RCC 7860 (cell line): ENCODE results near the gene DOCK8.

Experiments used
- DNase-seq: peaks from one replicate; pipeline ENCODE4 v3.0.0-alpha.2; 2015; ENCODE audit warnings: low spot score
- FAIRE-seq: peaks from 2 replicates; lab custom pipeline; 2012; peaks lifted over from hg19 to GRCh38; lab: Jason Lieb, UNC

Gene DOCK8

DNA sequence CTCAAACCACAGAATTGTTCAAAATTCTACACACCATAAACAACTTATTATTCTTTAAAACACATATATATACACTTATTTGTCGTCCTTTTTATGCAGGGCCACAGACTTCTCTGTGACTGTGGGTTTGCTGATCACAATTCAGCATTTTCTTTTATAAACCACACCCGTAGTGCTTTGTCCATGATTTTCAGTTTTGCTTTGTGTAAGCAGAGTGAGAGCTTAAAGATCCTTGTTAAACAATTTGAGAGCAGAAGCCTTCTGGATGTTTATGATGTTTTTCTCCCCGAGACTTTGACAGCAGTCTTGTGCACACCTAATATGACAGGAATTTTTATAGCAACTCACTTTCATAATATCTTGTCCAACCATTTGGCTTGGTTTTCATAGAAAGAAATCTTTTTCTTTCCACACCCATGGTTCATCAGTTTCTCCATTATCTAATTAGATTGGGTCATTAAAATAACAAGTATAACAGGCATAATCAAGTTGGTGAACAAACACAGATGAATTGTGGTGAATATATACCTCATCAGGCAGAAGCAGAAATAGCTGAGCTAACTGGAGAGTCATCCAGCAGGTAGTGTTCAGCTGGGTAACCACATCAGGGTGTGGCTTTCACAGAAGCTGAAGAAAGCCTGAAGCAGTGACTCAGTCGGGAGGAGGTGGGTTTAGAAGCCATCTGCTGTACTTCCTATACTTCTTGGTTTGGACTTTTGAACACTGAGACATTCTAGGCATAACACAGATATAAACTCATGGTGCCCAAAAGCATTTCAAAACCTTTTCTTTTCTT, 232.8 kb downstream of the DOCK8 start:
- peak; percentile 68 for DNase-seq
- FAIRE-seq = peak; percentile 83

DNA sequence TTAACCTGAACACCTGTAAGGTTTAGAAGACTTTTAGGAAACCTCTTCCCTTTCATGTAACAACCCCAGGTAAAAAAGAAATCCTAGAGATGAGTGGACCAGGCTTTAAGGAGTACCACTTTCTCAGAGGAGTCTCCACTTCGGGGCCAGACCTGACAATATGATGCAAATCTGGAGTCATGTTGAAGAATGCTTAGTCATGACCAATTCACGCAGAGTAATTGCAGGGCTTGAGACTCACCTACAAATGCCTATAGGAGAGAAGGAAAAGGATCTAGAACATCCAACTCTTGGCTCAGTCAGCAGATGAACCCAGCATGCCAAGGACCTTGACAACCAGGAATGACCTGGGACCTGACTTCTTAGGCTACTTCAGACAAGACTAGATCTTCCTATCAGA, 235.4 kb downstream of the DOCK8 start:
- no peak for DNase-seq
- FAIRE-seq = no peak

GRCh38 chr9:450561-450960, 235.9 kb downstream of the DOCK8 start:
- DNase-seq = no peak
- no peak for FAIRE-seq

GRCh38 chr9:453832-454231, 239.2 kb downstream of the DOCK8 start:
- FAIRE-seq = no peak
- DNase-seq = no peak

- no peak for DNase-seq
- no peak for FAIRE-seq
These were observed 241.7 kb downstream of the DOCK8 start for GRCh38 chr9:456365-456764.

DNA sequence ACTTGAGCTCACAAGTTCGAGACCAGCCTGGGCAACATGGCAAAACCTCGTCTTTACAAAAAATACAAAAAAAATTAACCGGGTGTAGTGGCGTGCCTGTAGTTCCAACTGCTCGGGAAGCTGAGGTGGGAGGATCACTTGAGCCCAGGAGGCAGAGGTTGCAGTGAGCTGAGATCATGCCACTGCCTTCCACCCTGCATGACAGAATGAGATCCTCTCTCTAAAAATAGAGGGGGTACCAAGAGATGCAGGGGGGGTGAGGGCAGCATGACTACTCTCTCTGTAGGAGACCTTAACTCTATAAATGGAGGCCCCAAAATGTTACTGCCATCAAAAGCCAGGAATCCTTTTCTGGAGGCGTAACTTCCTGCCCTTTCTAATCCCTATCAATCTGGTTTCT, 243.9 kb downstream of the DOCK8 start:
- no peak for FAIRE-seq

DNA sequence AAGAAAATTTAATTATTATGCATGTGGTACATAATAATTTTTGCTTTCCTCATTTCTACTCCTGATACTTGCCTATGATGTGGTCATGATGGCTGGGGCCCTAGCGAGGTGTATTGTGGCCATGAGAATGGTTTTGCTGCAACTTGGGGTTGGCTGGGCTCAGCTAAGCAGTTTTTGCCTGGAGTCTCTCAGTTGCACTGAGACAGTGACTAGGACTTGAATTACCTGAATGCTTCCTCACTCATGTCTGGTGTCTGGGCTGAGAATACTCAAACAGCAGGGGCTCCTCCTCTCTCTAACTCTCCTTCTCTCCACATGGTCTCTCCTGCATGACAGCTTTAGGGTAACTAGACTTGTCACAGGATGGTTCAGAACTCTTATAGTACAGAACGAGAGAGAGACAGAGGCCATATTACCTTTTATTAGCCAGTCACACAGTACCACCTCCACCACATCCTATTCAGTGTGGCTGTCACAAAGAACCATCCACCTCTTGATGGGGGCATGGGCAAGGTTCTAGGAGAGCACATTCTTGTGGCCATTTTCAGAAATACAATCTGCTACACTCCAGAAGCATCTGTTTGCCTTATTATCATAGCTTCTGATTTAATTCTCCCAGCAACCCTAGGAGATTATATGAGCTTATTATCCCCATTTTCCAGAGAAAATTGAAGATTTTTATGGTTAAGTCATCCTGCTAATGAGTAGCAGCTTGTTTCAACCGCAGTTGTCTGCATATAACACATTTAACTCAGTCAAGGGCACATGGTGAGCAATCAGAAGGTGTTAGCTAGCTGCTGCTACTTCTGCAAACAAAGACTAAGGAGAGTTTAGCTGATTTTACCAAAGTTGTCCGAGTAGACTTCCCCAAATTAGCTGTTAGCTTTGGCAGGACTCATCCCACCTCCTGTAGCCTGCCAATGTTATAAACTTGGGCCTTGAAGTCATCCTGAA, 245.1 kb downstream of the DOCK8 start:
- FAIRE-seq (no peak), DNase-seq (no peak)

More for the DNA sequence above, 243.9 kb downstream of the DOCK8 start:
- no peak for DNase-seq

DNA sequence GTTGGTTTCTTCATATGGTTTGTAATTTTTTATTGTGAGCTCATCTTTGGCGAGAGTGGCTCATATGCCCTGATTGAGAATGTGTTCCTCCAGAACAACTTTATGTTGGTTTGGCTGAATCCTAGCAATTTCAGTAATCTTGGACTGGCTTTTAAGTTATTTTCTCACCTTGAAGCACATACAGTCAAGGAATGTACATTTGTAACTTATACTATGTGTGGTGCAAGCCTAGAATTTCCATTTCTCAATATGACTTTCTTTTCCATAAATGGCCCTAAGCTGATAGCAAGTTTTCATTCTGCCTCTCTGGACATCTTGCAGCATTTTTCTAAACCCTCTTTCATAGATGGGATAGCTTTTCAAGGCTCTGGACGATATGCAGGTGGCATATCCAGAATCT, 247.5 kb downstream of the DOCK8 start:
- no peak for DNase-seq
- no peak for FAIRE-seq

- FAIRE-seq = no peak
- no peak for DNase-seq
These were observed 247.9 kb downstream of the DOCK8 start for GRCh38 chr9:462606-463005.

DNA sequence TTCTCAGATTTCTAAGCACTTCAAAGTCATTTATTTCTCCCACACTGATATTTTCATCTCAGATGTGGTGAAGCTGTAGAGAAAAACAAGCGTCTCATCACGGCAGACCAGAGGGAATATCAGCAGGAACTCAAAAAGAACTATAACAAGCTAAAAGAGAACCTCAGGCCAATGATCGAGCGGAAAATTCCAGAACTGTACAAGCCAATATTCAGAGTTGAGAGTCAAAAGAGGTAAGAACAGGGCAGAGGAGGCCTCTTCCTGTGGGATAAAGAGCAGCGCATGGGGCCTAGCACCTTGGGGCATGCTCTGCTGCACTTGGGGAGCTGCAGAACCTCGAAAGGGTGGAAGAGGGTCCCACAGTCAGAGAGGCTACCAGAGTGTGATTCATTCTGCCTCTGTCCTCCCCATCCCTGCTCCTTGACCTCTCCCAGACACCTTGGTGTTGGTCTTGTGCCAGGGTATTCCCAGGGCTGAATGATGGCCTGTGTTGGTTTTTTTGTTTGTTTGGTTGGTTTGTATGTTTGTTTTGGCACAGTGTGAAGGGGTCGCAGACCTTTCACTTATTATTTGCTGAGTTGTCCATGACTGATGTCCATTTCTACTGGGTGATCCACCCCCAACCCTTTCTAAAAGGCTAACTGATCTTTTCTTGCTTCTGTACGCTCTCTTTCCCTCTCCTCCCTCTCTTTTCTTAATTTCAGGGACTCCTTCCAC, 248.9 kb downstream of the DOCK8 start:
- no peak for FAIRE-seq

GRCh38 chr9:466747-467146, 252.1 kb downstream of the DOCK8 start:
- DNase-seq (no peak), FAIRE-seq (no peak)

More for the DNA sequence above, 248.9 kb downstream of the DOCK8 start:
- no peak for DNase-seq

- no peak for DNase-seq
- no peak for FAIRE-seq
These were observed 254.2 kb downstream of the DOCK8 start for GRCh38 chr9:468766-469426.

DNA sequence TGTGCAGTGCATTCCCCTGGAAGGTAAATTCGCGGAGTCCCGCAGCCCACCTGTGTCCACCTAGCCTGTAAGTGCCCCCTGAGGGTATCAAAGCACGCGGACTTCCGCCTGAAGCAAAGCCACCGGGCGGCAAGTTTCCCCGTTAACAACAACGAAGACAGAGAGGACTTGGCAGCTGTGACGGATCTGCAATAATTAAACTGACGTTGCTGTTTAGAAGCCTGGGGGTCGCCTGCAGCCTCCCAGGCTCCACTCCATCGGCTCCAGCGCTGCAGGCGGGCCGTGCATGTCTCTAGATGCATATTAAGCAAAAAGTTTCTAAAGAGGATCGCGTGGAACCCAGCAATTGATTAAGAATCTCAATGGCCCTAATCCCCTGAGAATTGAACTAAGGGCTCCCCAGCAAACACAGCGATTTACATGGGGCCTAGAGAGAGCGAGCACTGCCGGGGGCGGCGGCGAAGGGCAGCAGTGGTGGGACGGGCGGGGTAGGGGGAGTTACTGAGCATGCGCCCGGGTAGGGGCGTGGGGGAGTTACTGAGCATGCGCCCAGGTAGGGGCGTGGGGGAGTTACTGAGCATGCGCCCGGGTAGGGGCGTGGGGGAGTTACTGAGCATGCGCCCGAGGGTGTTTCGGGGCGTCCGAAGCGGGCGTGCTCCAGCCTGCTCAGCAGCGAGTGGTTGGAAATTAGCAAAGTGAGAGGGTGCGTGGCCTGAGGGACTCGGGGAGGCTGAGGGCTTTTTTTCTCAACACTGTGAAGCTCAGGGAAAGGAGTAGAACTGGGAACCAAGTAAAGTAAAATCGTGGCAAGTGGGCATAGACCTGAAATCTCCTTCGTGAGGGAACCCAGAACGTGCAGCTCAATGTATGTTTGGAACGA, 255.2 kb downstream of the DOCK8 start:
- FAIRE-seq (peak; percentile 76), DNase-seq (peak; percentile 79)

DNA sequence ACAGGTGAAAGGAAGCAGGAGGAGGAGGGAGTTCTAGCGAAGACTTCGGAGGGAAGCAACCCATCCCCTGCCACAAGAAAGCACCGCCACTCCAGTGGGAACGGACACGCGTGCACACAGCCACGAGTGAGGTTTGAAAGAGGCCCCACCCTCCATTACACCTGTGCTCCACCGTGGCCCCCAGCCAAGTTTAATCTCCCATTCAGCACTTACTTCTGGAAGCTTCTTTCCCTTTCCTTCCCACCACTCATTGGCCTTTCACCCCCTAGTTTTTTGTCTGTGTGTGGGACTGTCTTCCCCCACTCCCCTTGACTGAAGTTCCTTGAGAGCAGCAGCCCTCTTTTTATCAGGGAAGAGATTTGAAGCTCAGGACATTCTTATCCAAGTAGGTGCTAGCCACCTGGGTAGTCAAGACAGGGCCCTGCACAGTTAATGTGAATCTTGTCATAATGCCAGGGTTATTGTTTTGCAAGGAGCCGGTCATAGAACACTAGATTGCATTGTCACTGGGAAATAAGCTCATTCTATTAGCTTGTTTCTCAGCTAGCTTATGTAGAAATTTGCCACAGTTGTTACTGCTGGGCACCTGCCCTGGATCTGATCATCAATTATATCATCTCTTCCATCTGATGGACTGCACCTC, 256.0 kb downstream of the DOCK8 start:
- DNase-seq (no peak), FAIRE-seq (no peak)

- FAIRE-seq = no peak
- no peak for DNase-seq
These were observed 256.7 kb downstream of the DOCK8 start for GRCh38 chr9:471320-471719.

DNA sequence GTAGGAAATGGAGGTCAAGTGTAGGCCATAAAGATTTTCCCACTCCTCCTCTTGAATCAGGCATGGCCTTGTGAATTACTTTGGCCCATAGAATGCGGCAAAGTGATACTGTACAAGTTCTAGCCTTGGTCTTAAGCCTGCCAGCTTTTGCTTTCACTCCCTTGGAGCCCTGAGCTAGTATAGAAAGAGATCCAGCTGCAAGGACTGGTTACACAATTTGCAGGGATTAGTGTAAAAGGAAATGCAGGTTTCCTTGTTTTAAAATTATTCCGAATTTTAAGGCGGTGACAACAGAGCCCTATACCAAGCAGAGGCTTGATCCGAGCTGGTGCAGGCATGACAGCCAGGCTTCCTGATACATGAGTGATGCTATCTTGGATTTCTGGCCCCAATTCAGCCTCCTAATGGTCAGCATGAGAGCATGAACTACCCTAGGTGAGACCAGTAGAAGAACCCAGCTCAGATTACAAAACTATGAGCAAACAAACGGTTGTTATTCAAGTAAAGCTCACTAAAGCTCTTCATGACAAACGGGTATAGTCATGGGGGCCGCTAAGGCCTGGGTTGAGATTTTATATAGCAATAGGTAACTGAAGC, 257.9 kb downstream of the DOCK8 start:
- DNase-seq = no peak
- no peak for FAIRE-seq

GRCh38 chr9:477193-477592, 262.5 kb downstream of the DOCK8 start:
- DNase-seq (no peak), FAIRE-seq (no peak)

GRCh38 chr9:479304-479970, 264.8 kb downstream of the DOCK8 start:
- FAIRE-seq = peak; percentile 72
- DNase-seq = peak; percentile 49
